Naive B cell (primary cell): ENCODE measurements around the gene L3HYPDH. TPM values are rescaled to one million over a fixed set of nuclear protein-coding genes. Genes with fewer than 3 reads are reported as not detected.

Experiments used
- ATAC-seq, 2 donors: fragments of 150-1000 bp; cut with Tn5 transposase; 2 replicates each; pipeline ENCODE4 v1.10.0; 2021; ENCODE audit warnings: low read depth in 2 of 2, mild to moderate bottlenecking in 2 of 2, moderate library complexity in 2 of 2
- DNase-seq: peaks from one replicate; pipeline ENCODE4 v3.0.0; 2022
- H3K27ac Mint-ChIP-seq, 6 donors: one replicate each; pipeline ENCODE4 v1.8.0; 2020 to 2022; ENCODE audit warnings: mild to moderate bottlenecking in 6 of 6, mixed read lengths in 6 of 6, moderate library complexity in 5 of 6, inconsistent platforms in 2 of 6
- H3K27me3 Mint-ChIP-seq, 3 donors: one replicate each; pipeline ENCODE4 v1.8.0; 2021 to 2022; ENCODE audit warnings: mixed read lengths in 3 of 3, mild to moderate bottlenecking in 1 of 3
- H3K36me3 Mint-ChIP-seq, 2 donors: one replicate each; pipeline ENCODE4 v1.8.0; 2020 to 2022; ENCODE audit warnings: mixed read lengths in 2 of 2, inconsistent platforms in 1 of 2, mild to moderate bottlenecking in 1 of 2
- H3K4me1 Mint-ChIP-seq, 3 donors: one replicate each; pipeline ENCODE4 v1.8.0; 2020 to 2022; ENCODE audit warnings: mixed read lengths in 3 of 3, inconsistent platforms in 1 of 3, mild to moderate bottlenecking in 1 of 3, moderate library complexity in 1 of 3
- H3K4me3 Mint-ChIP-seq, 8 donors: one replicate each; pipeline ENCODE4 v1.8.0; 2020 to 2022; ENCODE audit warnings: mild to moderate bottlenecking in 8 of 8, mixed read lengths in 8 of 8, moderate library complexity in 8 of 8, inconsistent platforms in 2 of 8
- H3K9me3 Mint-ChIP-seq, 7 donors: one replicate each; pipeline ENCODE4 v1.8.0; 2020 to 2022; ENCODE audit warnings: mixed read lengths in 7 of 7, mild to moderate bottlenecking in 5 of 7, inconsistent platforms in 2 of 7, moderate library complexity in 1 of 7
- polyA plus RNA-seq, 6 donors: library from polyadenylated mRNA; unstranded; fragments of 300-500 nt; fragmentation: Illumina TruSeq; gene quantifications; one replicate each; pipeline ENCODE4 v1.2.3, GENCODE V29; 2021; ENCODE audit warnings: low read depth in 6 of 6

The L3HYPDH gene
- polyA plus RNA-seq, 6 donors from 2014 or later, result 3.2 to 10.7 (median 5.4) TPM; not detected in 1

DNA sequence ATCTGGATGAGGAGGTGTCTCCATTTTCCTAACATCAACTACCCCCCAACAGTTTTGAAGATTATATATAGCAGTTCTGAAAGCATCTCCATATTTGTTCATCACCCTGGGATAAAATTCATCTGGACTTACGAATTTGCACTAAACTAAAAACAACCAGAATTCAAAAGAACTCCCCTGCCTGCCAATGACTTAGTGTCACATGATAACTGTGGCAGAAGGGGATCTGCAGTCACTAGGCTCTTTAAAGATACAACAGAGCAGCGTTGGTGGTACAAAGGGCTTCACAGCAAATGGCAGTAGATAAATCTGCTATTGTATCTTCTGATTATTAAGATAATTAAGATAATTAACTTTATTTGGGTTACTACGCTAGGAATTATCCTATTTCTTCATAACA is 49.1 kb downstream of the L3HYPDH start:
- H3K27me3 Mint-ChIP-seq, result no peaks in the 10 kb centered on the region
- no peak overlapping the region for H3K4me3 Mint-ChIP-seq
- no peak for DNase-seq
- no peak overlapping the region for H3K27ac Mint-ChIP-seq
- ATAC-seq, result no peak
- H3K4me1 Mint-ChIP-seq, result no peaks in the 10 kb centered on the region
- no peaks in the 10 kb centered on the region for H3K36me3 Mint-ChIP-seq
- H3K9me3 Mint-ChIP-seq, result no peaks in the 10 kb centered on the region

DNA sequence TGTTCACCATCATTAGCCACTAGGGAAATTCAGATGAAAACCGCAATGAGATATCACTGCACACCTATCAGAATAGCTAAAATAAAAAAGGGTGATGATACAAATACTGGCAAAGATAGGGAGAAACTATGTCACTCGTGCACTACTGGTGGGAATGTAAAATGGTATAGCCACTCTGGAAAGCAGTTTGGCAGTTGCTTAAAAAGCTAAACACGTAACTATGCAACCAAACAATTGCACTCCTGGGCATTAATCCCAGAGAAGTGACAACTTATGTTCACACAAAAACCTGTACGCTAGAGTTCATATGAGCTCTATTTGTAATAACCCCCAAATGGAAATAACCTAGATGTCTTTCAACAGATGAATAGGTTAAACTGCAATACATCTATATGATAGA is 54.4 kb downstream of the L3HYPDH start:
- Mint-ChIP-seq H3K36me3 (no peaks in the 10 kb centered on the region), H3K4me3 (no peak overlapping the region), H3K27ac (no peak overlapping the region), H3K27me3 (peaks cover 0 to 10% (median 0%) of the 10 kb centered on the region in 3 donors), H3K4me1 (peaks cover 0 to 8% (median 8%) of the 10 kb centered on the region in 3 donors), H3K9me3 (no peaks in the 10 kb centered on the region)
- ATAC-seq (no peak), DNase-seq (no peak)

DNA sequence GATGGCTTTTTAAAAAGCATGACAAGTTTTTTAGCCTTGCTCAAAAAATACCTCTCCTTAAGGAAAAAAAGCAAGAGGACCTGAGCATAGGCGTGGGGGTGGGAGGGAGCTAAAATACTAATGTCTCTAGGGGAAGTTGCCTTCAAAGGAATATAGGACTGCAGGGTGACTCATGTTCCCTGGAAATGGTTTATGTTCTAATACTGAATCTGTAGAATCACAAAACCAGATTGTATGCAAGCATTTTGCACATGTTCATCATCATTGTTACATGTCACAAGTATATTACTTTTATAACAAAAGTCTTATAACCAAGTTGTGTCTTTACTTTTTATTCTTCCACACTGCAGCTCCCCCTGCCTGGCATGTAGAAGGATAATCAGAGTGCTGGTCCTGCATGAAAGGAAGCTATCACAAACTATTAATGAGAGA is 55.6 kb downstream of the L3HYPDH start:
- Mint-ChIP-seq H3K36me3 (no peaks in the 10 kb centered on the region), H3K4me3 (no peak overlapping the region), H3K27ac (no peak overlapping the region), H3K4me1 (peaks cover 0 to 8% (median 8%) of the 10 kb centered on the region in 3 donors), H3K9me3 (no peaks in the 10 kb centered on the region), H3K27me3 (peaks cover 0 to 10% (median 0%) of the 10 kb centered on the region in 3 donors)
- ATAC-seq (no peak), DNase-seq (no peak)

DNA sequence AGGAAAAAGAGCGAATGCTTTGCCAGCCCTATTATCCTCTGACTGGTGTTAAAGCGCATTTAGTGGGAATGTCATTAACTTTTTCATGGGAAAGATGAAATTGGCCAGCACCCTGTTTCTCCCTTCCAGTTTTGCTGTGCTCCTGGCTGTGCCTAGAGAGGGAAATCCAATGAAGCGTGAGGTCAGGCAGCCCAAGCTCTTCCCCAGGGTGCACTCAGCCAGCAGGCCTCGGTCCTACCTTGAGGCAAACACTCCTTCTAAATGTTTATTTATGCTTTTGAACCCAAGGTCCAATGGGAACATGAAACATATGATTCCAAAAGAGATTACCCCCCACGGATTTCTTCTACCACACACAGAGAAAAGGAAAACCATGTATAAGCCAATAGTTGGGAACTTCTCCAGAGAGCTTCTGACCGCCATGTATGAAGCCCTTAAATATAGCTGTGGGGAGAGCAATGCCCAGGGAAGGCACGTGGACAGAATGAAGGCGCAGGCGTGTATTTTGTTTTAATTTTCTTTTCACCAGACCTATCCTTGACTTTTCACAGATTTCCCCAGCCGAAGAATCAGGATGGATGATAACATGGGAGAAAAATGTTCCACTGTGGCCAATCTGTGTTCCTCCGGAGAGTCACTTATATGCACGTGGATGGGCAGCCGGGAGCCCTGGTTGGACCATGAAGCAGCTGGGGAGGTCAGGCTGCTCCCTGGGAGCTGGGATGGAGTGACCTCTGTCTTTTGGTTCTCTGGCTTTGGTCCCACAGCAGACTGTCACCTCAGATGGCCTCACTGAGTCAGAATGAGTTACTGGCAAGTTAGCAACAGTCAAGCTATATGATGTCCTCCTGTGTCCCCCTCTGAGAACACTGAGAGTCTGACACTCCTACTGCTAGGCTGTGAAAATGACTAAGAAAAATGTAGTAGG is 56.3 kb downstream of the L3HYPDH start:
- Mint-ChIP-seq H3K36me3 (no peaks in the 10 kb centered on the region), H3K27me3 (peaks cover 0 to 10% (median 0%) of the 10 kb centered on the region in 3 donors), H3K4me3 (no peak overlapping the region), H3K9me3 (no peaks in the 10 kb centered on the region), H3K4me1 (peaks cover 0 to 8% (median 8%) of the 10 kb centered on the region in 3 donors), H3K27ac (peak overlapping the region in 1 of 6 donors; percentile 33)
- DNase-seq, result no peak
- no peak for ATAC-seq

DNA sequence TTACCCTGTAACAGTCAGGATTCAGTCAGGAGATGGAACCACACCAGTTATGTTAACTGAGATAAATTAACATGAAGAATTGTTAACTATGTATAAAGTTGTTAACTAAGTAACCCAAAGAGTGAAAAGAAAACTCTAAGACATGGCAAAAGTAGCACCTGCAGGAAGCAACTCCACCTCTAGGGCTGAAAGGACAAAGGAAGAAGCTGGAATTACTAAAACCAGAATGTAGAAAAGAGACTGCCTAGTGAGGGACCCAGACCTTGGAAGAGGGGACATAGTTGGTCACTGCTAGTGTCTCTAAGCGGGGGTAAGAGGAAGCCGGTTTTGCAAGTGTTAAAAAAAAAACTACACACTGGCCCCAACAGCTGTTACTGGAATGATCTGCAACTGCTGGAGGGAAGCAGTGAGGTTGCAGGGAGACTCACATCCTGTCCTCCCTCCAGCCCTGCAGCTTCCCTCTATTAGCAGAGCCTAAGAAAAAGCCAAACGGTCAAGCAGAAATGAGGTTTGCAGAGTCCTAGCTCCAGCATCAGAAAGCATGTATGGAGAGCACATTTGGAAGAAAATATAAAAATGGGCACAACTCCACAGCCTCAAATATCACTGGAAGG is 58.8 kb downstream of the L3HYPDH start:
- peaks cover 0 to 10% (median 0%) of the 10 kb centered on the region in 3 donors for H3K27me3 Mint-ChIP-seq
- no peak overlapping the region for H3K4me3 Mint-ChIP-seq
- no peaks in the 10 kb centered on the region for H3K9me3 Mint-ChIP-seq
- peaks cover 11 to 24% (median 21%) of the 10 kb centered on the region in 3 donors for H3K4me1 Mint-ChIP-seq
- no peak for DNase-seq
- no peak overlapping the region for H3K27ac Mint-ChIP-seq
- no peak for ATAC-seq
- no peaks in the 10 kb centered on the region for H3K36me3 Mint-ChIP-seq

DNA sequence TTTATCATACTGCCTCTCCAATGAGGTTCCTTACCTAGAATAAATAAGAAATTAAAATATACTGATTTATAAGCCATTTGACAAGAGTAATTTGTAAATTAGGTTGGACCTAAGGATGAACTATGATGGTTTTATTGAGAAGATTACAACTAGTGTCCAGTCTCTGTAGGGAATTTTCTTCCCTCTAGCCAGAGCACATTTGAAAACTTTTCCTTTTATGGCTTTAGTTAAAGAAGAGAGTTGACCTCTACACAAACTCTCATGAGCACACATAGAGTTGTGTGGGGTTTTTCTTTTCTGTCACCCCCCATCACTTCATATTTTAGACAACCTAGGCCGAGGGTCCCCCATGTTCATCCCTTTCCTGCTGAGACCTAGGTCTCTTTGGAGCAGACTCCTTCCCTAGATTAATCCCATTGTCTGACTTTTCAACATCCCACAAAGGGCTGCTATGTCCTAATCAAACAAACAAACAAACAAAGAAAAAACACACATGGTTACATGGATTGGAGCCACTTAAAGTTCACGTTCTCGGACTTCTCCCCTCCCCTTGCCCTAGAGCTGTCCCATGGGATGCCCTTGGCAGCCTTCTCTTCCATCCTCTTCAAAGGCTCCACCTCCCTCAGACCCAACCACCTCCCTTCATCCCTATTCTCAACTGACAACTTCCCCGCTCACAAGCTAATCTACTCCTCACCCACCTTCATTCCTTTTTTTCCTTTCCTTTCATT is 59.7 kb downstream of the L3HYPDH start:
- H3K36me3 Mint-ChIP-seq, result no peaks in the 10 kb centered on the region
- H3K4me1 Mint-ChIP-seq, result peaks cover 11 to 24% (median 21%) of the 10 kb centered on the region in 3 donors
- no peak overlapping the region for H3K4me3 Mint-ChIP-seq
- H3K27ac Mint-ChIP-seq, result peak overlapping the region in 3 of 6 donors; percentile 18 to 80 (median 51)
- no peak for ATAC-seq
- H3K9me3 Mint-ChIP-seq, result no peaks in the 10 kb centered on the region
- H3K27me3 Mint-ChIP-seq, result peaks cover 0 to 10% (median 0%) of the 10 kb centered on the region in 3 donors
- no peak for DNase-seq

Other genes with a start within 250 kb of the L3HYPDH start
- under 1 TPM in 5 of 6 donors, not detected in 1; 0.41 to 0.96 (median 0.52) TPM for gene GPR135, start 19.0 kb downstream of the L3HYPDH start, polyA plus RNA-seq
- gene JKAMP, start 109 bp upstream of the L3HYPDH start, polyA plus RNA-seq, result 10 to 100 TPM; 42.8 to 98.3 (median 55.1) TPM
- not detected for gene CCDC175, start 92.4 kb upstream of the L3HYPDH start, polyA plus RNA-seq